Lung (tissue), 12 donors: ENCODE data around the gene ABHD14A. TPM values are rescaled to one million over a fixed set of nuclear protein-coding genes. Genes with fewer than 3 reads are reported as not detected.

ENCODE experiments used
- ATAC-seq: fragments of 200-7000 bp; cut with Tn5 transposase; one replicate; pipeline ENCODE4 v1.9.1; 2020; ENCODE audit warnings: moderate number of reproducible peaks; ENCODE audit not compliant: insufficient read depth, low FRiP score
- DNase-seq, 3 donors: peaks; one replicate each; pipeline ENCODE4 v3.0.0-alpha.2; 2013 to 2017
- H3K27ac ChIP-seq, 2 donors: one replicate each; pipeline ENCODE4 v1.5.1; 2013; ENCODE audit warnings: mild to moderate bottlenecking in 2 of 2, moderate library complexity in 2 of 2, control low read depth in 1 of 2, inconsistent platforms in 1 of 2, low read depth in 1 of 2, low read length in 1 of 2
- H3K27me3 ChIP-seq, 3 donors: one replicate each; pipeline ENCODE4 v1.5.1; 2013; ENCODE audit warnings: low read length in 2 of 3; ENCODE audit not compliant: control insufficient read depth in 3 of 3, insufficient read depth in 3 of 3
- H3K36me3 ChIP-seq, 4 donors: one replicate each; pipeline ENCODE4 v1.5.1; 2013; ENCODE audit warnings: low read length in 4 of 4, mild to moderate bottlenecking in 1 of 4, moderate library complexity in 1 of 4; ENCODE audit not compliant: control insufficient read depth in 4 of 4, insufficient read depth in 4 of 4
- H3K4me1 ChIP-seq, 5 donors: one replicate each; pipeline ENCODE4 v1.5.1; 2013; ENCODE audit warnings: low read length in 5 of 5, mild to moderate bottlenecking in 2 of 5, moderate library complexity in 1 of 5; ENCODE audit not compliant: control insufficient read depth in 5 of 5, insufficient read depth in 5 of 5
- H3K4me3 ChIP-seq: one replicate; pipeline ENCODE4 v1.5.1; 2013; ENCODE audit warnings: mild to moderate bottlenecking, control low read depth, moderate library complexity
- H3K9ac ChIP-seq, 2 donors: one replicate each; pipeline ENCODE4 v1.5.1; 2013; ENCODE audit warnings: low read length in 2 of 2, control low read depth in 1 of 2; ENCODE audit not compliant: insufficient read depth in 1 of 2
- H3K9me3 ChIP-seq, 4 donors: one replicate each; pipeline ENCODE4 v1.5.1; 2013; ENCODE audit warnings: low read length in 3 of 4, mild to moderate bottlenecking in 1 of 4, moderate library complexity in 1 of 4; ENCODE audit not compliant: control insufficient read depth in 4 of 4, insufficient read depth in 3 of 4
- CTCF ChIP-seq: IDR thresholded peaks from 2 replicates; pipeline ENCODE4 v1.5.1; 2012; ENCODE audit warnings: mild to moderate bottlenecking; ENCODE audit errors: control extremely low read depth, extremely low read depth
- WGBS, 2 donors: extraction: QIAGEN DNeasy Blood & Tissue Kit; methylation state at CpG; one replicate each; pipeline ENCODE4 v1.1.7; 2013; 5-methylcytosine and 5-hydroxymethylcytosine counted together
- polyA plus RNA-seq, 2 donors: library from polyadenylated mRNA; stranded (reverse); fragments of 200-250 nt; gene quantifications; one replicate each; pipeline ENCODE4 v1.2.1, GENCODE V29; 2013
- total RNA-seq, 2 donors: library from RNA; depleted of rRNA in 1 of 2; stranded (reverse); fragments of >200 nt in 1 of 2; gene quantifications; one replicate each; pipeline ENCODE4 v1.2.1, GENCODE V29; 2014 to 2021
- donor health status: control.
- donor health status: control.
- donor health status: Bipolar disorder and iron deficiency.
- donor health status: healthy.
- donor health status: DM: yes; HTN: yes; CAD: no.

The ABHD14A gene
- total and polyA plus RNA-seq, 4 donors, result 7.2 to 62.8 (median 21.8) TPM

GRCh38 chr3:52017586-52017985 lies 42.7 kb downstream of the ABHD14A start:
- peak overlapping the region; percentile 25 to 45 for H3K27ac ChIP-seq
- no peak for TF ChIP-seq CTCF
- ATAC-seq, result no peak
- H3K27me3 ChIP-seq, result no peaks in the 10 kb centered on the region
- H3K4me1 ChIP-seq, result peaks cover 0 to 33% (median 12%) of the 10 kb centered on the region in 5 donors
- no peaks in the 10 kb centered on the region for H3K36me3 ChIP-seq
- H3K9me3 ChIP-seq, result no peaks in the 10 kb centered on the region
- no peak overlapping the region for H3K9ac ChIP-seq
- no peak overlapping the region for H3K4me3 ChIP-seq
- WGBS, 2 donors, result 73 to 81% methylated on average over 11 of the region's 11 CpGs
- no peak for DNase-seq

GRCh38 chr3:52018319-52019000 lies 43.6 kb downstream of the ABHD14A start:
- 92% methylated on average over 21 of the region's 21 CpGs for WGBS, 2 donors
- Histone ChIP-seq H3K27ac (peak overlapping the region; percentile 48 to 92), H3K27me3 (no peaks in the 10 kb centered on the region), H3K36me3 (no peaks in the 10 kb centered on the region), H3K4me3 (no peak overlapping the region), H3K9ac (no peak overlapping the region), H3K9me3 (no peaks in the 10 kb centered on the region), H3K4me1 (peaks cover 0 to 32% (median 12%) of the 10 kb centered on the region in 5 donors)
- DNase-seq (no peak), ATAC-seq (no peak)
- TF ChIP-seq CTCF, result no peak

- Histone ChIP-seq H3K4me3 (no peak overlapping the region), H3K27me3 (no peaks in the 10 kb centered on the region), H3K36me3 (no peaks in the 10 kb centered on the region), H3K9me3 (no peaks in the 10 kb centered on the region), H3K27ac (peak overlapping the region; percentile 48 to 92), H3K4me1 (peaks cover 0 to 37% (median 12%) of the 10 kb centered on the region in 5 donors), H3K9ac (no peak overlapping the region)
- peak; percentile 21 for ATAC-seq
- 82 to 89% methylated on average over 16 to 17 of the region's 17 CpGs for WGBS, 2 donors
- TF ChIP-seq CTCF, result no peak
- DNase-seq, result no peak
These were observed 44.7 kb downstream of the ABHD14A start for GRCh38 chr3:52019352-52020080.
